ENCODE data around the gene MAP4K2. TPM values are rescaled to one million over a fixed set of nuclear protein-coding genes. Genes with fewer than 3 reads are reported as not detected.

The MAP4K2 gene
- total RNA-seq, 1 experiment from 2014 or later, result 24.7 TPM

DNA sequence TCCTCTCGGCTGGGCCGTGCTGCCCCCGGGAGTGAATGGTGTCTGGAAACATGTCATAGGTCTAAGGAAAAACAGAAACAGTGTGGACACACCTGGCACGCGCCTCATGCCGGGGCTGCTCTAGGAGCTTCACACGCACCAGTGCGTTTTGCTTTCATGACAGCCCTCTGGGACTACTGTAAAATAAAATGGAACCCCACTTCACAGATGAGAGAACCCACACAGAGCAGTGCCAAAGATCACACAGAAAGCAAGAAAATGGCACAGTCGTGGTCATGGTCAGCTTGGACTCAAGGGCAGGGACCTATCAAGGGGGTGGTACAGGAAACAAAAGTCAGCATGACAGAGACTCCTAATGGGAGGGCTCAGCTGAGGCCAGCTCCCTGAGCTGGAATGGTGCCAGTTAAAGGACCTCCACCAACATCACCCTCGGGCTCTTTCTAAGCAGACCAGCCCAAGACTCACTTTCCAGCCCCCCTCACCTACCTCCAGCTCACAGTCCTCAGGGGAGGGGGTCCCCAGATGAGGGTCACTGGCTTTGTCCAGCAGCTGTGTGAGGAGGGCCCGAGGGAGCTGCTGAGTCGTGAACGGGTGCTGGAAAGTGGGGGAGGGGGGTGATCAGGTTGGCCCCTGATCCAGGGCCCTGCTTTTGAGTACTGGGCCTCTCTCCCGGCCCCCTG, 3.3 kb downstream of the MAP4K2 start:
- no peaks in the 10 kb centered on the region for H3K4me1 ChIP-seq (ENCODE audit: insufficient read depth, low read length)
- no peak overlapping the region for H3K14ac ChIP-seq (ENCODE audit: insufficient read depth, low read length)
- no peak overlapping the region for H4K91ac ChIP-seq (ENCODE audit: insufficient read length, low read depth, low read length)
- no peak overlapping the region for H3K27ac ChIP-seq (ENCODE audit: insufficient read length, low read depth, low read length)
- no CpG with 5 or more reads among the region's 14 CpGs for WGBS (ENCODE audit: extremely low coverage, insufficient read length, low lambda C conversion rate)
- H3K18ac ChIP-seq (ENCODE audit: insufficient read length, low read depth, low read length), result no peak overlapping the region
- H3K23ac ChIP-seq (ENCODE audit: insufficient read length, low read depth, low read length), result no peak overlapping the region
- no peaks in the 10 kb centered on the region for H4K20me1 ChIP-seq (ENCODE audit: control insufficient read depth, insufficient read depth, insufficient read length)
- Mint-ChIP-seq H3K27me3 (ENCODE audit: low read depth) (no peaks in the 10 kb centered on the region), H3K9me3 (no peaks in the 10 kb centered on the region), H3K4me3 (no peak overlapping the region; a peak in 1 of 5 replicates), H3K4me1 (peaks cover 11 to 14% of the 10 kb centered on the region in 2 experiments), H3K36me3 (ENCODE audit: insufficient read depth in 1 of 3, low read depth in 3 of 3) (peaks cover 0 to 14% (median 9%) of the 10 kb centered on the region in 3 experiments; a peak in 6 of 7 replicates), H3K27ac (no peak overlapping the region)
- no peak overlapping the region for H3T11ph ChIP-seq (ENCODE audit: low read length)
- DNase-seq, result no peak
- H2BK12ac ChIP-seq (ENCODE audit: insufficient read length, low read depth, low read length), result no peak overlapping the region
- no peak overlapping the region for H2AK5ac ChIP-seq (ENCODE audit: insufficient read length, low read length)
- no peak overlapping the region for H4K8ac ChIP-seq (replicated peaks; ENCODE audit: insufficient read length, low read depth, low read length)
- no peaks in the 10 kb centered on the region for H3K27me3 ChIP-seq (ENCODE audit: insufficient read depth, low read length)
- no peak overlapping the region for H3K9ac ChIP-seq (ENCODE audit: extremely low read depth, insufficient read length, low read length)
- TF ChIP-seq, protein P1, sequence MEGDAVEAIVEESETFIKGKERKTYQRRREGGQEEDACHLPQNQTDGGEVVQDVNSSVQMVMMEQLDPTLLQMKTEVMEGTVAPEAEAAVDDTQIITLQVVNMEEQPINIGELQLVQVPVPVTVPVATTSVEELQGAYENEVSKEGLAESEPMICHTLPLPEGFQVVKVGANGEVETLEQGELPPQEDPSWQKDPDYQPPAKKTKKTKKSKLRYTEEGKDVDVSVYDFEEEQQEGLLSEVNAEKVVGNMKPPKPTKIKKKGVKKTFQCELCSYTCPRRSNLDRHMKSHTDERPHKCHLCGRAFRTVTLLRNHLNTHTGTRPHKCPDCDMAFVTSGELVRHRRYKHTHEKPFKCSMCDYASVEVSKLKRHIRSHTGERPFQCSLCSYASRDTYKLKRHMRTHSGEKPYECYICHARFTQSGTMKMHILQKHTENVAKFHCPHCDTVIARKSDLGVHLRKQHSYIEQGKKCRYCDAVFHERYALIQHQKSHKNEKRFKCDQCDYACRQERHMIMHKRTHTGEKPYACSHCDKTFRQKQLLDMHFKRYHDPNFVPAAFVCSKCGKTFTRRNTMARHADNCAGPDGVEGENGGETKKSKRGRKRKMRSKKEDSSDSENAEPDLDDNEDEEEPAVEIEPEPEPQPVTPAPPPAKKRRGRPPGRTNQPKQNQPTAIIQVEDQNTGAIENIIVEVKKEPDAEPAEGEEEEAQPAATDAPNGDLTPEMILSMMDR (conservative IDR thresholded peaks at IDR 0.05), result no peak
- peaks cover 8% of the 10 kb centered on the region for H3K23me2 ChIP-seq (ENCODE audit: insufficient read length, low read depth, low read length, poor library complexity, severe bottlenecking)
- H2BK15ac ChIP-seq (ENCODE audit: low read depth, low read length), result no peak overlapping the region
- H3K4me2 ChIP-seq (ENCODE audit: insufficient read depth, insufficient read length, low read length), result no peak overlapping the region
- no peak overlapping the region for H3K56ac ChIP-seq (ENCODE audit: insufficient read length, low read depth, low read length)
- H4K5ac ChIP-seq (ENCODE audit: insufficient read length, low read depth, low read length), result no peak overlapping the region
- H2BK5ac ChIP-seq (ENCODE audit: insufficient read length, low read length), result no peak overlapping the region
- H3K9me3 ChIP-seq (ENCODE audit: control insufficient read depth, low read depth, low read length), result no peaks in the 10 kb centered on the region
- no peaks in the 10 kb centered on the region for H3K79me1 ChIP-seq (ENCODE audit: insufficient read depth, low read depth, low read length, poor library complexity, severe bottlenecking)
- no peak overlapping the region for H2BK20ac ChIP-seq (ENCODE audit: low read depth, low read length, poor library complexity, severe bottlenecking)
- H3K4ac ChIP-seq (ENCODE audit: low read depth, low read length), result no peak overlapping the region
- H3K79me2 ChIP-seq (ENCODE audit: insufficient read depth, low read length), result no peaks in the 10 kb centered on the region
- no peak overlapping the region for H2BK120ac ChIP-seq (ENCODE audit: low read depth, low read length, poor library complexity, severe bottlenecking)
- H2AFZ ChIP-seq (ENCODE audit: low read length), result no peak overlapping the region

Measured in H9 (cell line).